B cell (primary cell): Measurements from ENCODE around the gene PSENEN.

Experiments used
- CTCF ChIP-seq: fragments of 200-600 bp; IDR thresholded peaks from one replicate; pipeline ENCODE4 v1.8.0; 2022; ENCODE audit warnings: antibody characterized with exemption, mild to moderate bottlenecking
- EZH2 ChIP-seq: IDR thresholded peaks from 2 replicates; pipeline ENCODE4 v1.6.1; 2012; ENCODE audit warnings: borderline replicate concordance, low read depth, mild to moderate bottlenecking, moderate library complexity, low read length; ENCODE audit not compliant: insufficient read depth, poor library complexity, severe bottlenecking

- TF ChIP-seq CTCF (no peak), EZH2 (no peak)
Measured at GRCh38 chr19:35738021-35738886, 7.2 kb upstream of the PSENEN start.
